SK-N-SH treated with all-trans-retinoic acid at 6 μM for 48 hours (cell line): ENCODE results near the gene SORCS1.
A peak's percentile ranks its signal among the peaks of the same experiment; 100 is the strongest.

Experiments
- ATAC-seq: fragments of 200-7000 bp; cut with Tn5 transposase; 3 replicates; pipeline ENCODE4 v1.9.1; 2020; ENCODE audit warnings: mild to moderate bottlenecking, moderate library complexity
- ARNTL ChIP-seq: fragments of 450-650 bp; formaldehyde crosslinking; IDR thresholded peaks from 2 replicates; pipeline ENCODE4 v1.5.0; 2020; ENCODE audit warnings: low read depth, mild to moderate bottlenecking, moderate library complexity, borderline replicate concordance
- BACH2 ChIP-seq: fragments of 250-450 bp; sonication (Bioruptor Pico); IDR thresholded peaks from 2 replicates; pipeline ENCODE4 v1.9.0; 2021; ENCODE audit warnings: mild to moderate bottlenecking, borderline replicate concordance
- ESRRG ChIP-seq: fragments of 250-450 bp; sonication (Bioruptor Pico); IDR thresholded peaks from 2 replicates; pipeline ENCODE4 v1.6.1; 2021; ENCODE audit warnings: mild to moderate bottlenecking
- GLIS3 ChIP-seq: fragments of 250-450 bp; sonication (Bioruptor Pico); IDR thresholded peaks from 2 replicates; pipeline ENCODE4 v1.5.0; 2020; ENCODE audit warnings: mild to moderate bottlenecking, moderate library complexity
- ISL1 ChIP-seq: fragments of 250-450 bp; sonication (Bioruptor Pico); IDR thresholded peaks from 2 replicates; pipeline ENCODE4 v2.1.2; 2022; ENCODE audit warnings: mild to moderate bottlenecking, moderate library complexity
- OSR1 ChIP-seq: fragments of 250-450 bp; sonication (Bioruptor Pico); IDR thresholded peaks from 2 replicates; pipeline ENCODE4 v1.8.0; 2022; ENCODE audit warnings: moderate library complexity, mild to moderate bottlenecking, inconsistent platforms
- PPARA ChIP-seq: fragments of 250-450 bp; sonication (Bioruptor Pico); IDR thresholded peaks from 2 replicates; pipeline ENCODE4 v1.5.0; 2020; ENCODE audit warnings: mild to moderate bottlenecking, borderline replicate concordance
- RARB ChIP-seq: fragments of 250-450 bp; sonication (Bioruptor Pico); IDR thresholded peaks from 2 replicates; pipeline ENCODE4 v1.8.0; 2021; ENCODE audit warnings: mild to moderate bottlenecking, moderate library complexity
- SNAI2 ChIP-seq: fragments of 250-450 bp; sonication (Bioruptor Pico); IDR thresholded peaks from 2 replicates; pipeline ENCODE4 v1.5.0; 2020; ENCODE audit warnings: mild to moderate bottlenecking, moderate library complexity
- TCF4 ChIP-seq: fragments of 250-450 bp; sonication (Bioruptor Pico); IDR thresholded peaks from 2 replicates; pipeline ENCODE4 v1.8.0; 2021; ENCODE audit warnings: mild to moderate bottlenecking, moderate library complexity, borderline replicate concordance
- TOX ChIP-seq: fragments of 250-450 bp; sonication (Bioruptor Pico); IDR thresholded peaks from 2 replicates; pipeline ENCODE4 v1.8.0; 2021; ENCODE audit warnings: mild to moderate bottlenecking, moderate library complexity, borderline replicate concordance
- ZC3H10 ChIP-seq: fragments of 250-450 bp; sonication (Bioruptor Pico); IDR thresholded peaks from 2 replicates; pipeline ENCODE4 v1.5.1; 2021; ENCODE audit warnings: mild to moderate bottlenecking, moderate library complexity
- ZFP3 ChIP-seq: fragments of 250-450 bp; sonication (Bioruptor Pico); IDR thresholded peaks from 2 replicates; pipeline ENCODE4 v1.5.0; 2020; ENCODE audit warnings: mild to moderate bottlenecking, moderate library complexity
- ZFP30 ChIP-seq: fragments of 450-650 bp; formaldehyde crosslinking; IDR thresholded peaks from 2 replicates; pipeline ENCODE4 v1.5.0; 2022; ENCODE audit warnings: mild to moderate bottlenecking, moderate library complexity
- ZNF565 ChIP-seq: fragments of 450-650 bp; formaldehyde crosslinking; conservative IDR thresholded peaks from 2 replicates; pipeline ENCODE4 v1.5.0; 2020; ENCODE audit warnings: low read depth, mild to moderate bottlenecking, moderate library complexity
- ZNF70 ChIP-seq: fragments of 450-650 bp; formaldehyde crosslinking; IDR thresholded peaks from 2 replicates; pipeline ENCODE4 v1.5.0; 2020; ENCODE audit warnings: mild to moderate bottlenecking, moderate library complexity
- ZNF8 ChIP-seq: fragments of 450-650 bp; formaldehyde crosslinking; IDR thresholded peaks from 2 replicates; pipeline ENCODE4 v1.5.0; 2020; ENCODE audit warnings: mild to moderate bottlenecking, moderate library complexity
- TF ChIP-seq, protein P1 (sequence below): fragments of 250-450 bp; sonication (Bioruptor Pico); IDR thresholded peaks from 2 replicates; pipeline ENCODE4 v1.5.1; 2020; ENCODE audit warnings: low read depth, mild to moderate bottlenecking, moderate library complexity
- TF ChIP-seq, protein P2 (sequence below): fragments of 250-450 bp; sonication (Bioruptor Pico); IDR thresholded peaks from 2 replicates; pipeline ENCODE4 v1.8.0; 2020; ENCODE audit warnings: mild to moderate bottlenecking, moderate library complexity, borderline replicate concordance
- TF ChIP-seq, protein P3 (sequence below): fragments of 250-450 bp; sonication (Bioruptor Pico); IDR thresholded peaks from 2 replicates; pipeline ENCODE4 v1.8.0; 2021; ENCODE audit warnings: low read depth, mild to moderate bottlenecking, moderate library complexity, borderline replicate concordance
- TF ChIP-seq, protein P4 (sequence below): fragments of 250-450 bp; sonication (Bioruptor Pico); IDR thresholded peaks from 2 replicates; pipeline ENCODE4 v1.5.1; 2021; ENCODE audit warnings: mild to moderate bottlenecking, moderate library complexity

Gene SORCS1

DNA sequence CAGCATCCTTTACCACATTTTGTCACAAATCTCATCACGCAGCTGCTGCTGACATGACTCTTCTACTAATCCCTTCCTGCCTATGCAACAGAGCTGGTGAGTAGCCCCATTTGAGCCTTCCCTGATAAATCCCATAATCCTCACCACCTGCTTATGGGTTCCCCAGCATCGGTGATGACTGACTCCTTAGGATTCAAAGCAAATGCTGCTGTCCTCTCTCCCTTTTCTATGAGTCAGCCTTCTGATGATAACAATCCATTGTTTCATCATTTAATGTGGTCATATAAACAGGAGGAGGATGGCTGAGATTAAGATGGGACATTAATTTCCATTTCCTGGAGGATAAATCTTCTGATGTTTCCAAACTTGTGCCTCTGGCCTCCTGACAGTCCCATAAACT is 73.4 kb downstream of the SORCS1 start (continued):
- TF ChIP-seq, protein P1, sequence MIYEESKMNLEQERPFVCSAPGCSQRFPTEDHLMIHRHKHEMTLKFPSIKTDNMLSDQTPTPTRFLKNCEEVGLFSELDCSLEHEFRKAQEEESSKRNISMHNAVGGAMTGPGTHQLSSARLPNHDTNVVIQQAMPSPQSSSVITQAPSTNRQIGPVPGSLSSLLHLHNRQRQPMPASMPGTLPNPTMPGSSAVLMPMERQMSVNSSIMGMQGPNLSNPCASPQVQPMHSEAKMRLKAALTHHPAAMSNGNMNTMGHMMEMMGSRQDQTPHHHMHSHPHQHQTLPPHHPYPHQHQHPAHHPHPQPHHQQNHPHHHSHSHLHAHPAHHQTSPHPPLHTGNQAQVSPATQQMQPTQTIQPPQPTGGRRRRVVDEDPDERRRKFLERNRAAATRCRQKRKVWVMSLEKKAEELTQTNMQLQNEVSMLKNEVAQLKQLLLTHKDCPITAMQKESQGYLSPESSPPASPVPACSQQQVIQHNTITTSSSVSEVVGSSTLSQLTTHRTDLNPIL (CRISPR knock-in tag): peak; percentile 13; the same call in 1 of the 2 replicates
- TF ChIP-seq SNAI2 (CRISPR knock-in tag): no peak
- TF ChIP-seq ESRRG (CRISPR knock-in tag): no peak
- no peak for TF ChIP-seq RARB (CRISPR knock-in tag)
- TF ChIP-seq, protein P2, sequence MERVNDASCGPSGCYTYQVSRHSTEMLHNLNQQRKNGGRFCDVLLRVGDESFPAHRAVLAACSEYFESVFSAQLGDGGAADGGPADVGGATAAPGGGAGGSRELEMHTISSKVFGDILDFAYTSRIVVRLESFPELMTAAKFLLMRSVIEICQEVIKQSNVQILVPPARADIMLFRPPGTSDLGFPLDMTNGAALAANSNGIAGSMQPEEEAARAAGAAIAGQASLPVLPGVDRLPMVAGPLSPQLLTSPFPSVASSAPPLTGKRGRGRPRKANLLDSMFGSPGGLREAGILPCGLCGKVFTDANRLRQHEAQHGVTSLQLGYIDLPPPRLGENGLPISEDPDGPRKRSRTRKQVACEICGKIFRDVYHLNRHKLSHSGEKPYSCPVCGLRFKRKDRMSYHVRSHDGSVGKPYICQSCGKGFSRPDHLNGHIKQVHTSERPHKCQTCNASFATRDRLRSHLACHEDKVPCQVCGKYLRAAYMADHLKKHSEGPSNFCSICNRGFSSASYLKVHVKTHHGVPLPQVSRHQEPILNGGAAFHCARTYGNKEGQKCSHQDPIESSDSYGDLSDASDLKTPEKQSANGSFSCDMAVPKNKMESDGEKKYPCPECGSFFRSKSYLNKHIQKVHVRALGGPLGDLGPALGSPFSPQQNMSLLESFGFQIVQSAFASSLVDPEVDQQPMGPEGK (CRISPR knock-in tag): no peak
- TF ChIP-seq ZFP3 (CRISPR knock-in tag): no peak
- no peak for TF ChIP-seq ZC3H10 (CRISPR knock-in tag)
- TF ChIP-seq ISL1 (CRISPR knock-in tag): peak; percentile 48

DNA sequence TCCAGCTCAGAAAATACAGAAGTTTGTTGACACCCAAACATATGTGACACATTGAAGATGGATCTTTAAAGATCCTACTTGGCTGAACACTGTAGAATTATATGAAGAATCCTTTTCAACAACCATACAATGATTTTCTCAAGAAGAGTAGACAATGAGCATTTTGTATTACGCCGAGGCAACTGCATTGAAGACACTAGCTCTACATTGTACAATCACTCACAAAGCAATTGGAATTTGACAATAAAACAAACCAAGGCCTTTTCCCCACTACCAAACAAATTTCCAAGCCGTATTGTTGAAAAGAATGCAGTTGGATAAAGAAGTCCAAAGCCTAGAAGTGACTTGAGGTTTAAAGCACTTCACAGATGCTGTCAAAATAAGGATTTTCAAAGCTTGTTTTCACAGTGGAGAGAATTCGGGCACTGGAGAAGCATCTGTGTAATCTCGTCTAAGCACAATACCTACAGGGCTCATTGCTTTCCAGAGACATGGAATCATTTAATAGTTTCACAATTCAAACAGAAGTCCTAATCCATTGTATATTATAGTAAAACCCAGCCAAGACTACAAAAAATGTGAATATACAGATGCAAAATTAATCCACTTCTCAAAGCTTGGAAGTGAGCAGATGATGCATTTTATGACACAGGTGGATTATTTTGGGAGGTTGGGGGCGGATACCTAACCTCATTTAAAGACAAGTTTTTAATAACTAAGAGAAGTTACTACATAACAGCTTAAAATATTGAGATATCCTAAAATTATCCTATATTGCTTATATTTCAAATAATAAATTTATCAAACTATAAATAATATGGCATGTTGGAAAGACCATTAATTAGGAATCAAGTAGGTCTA is 78.6 kb downstream of the SORCS1 start:
- TF ChIP-seq TCF4 (no peak), ZNF70 (CRISPR knock-in tag) (no peak), BACH2 (no peak), ESRRG (CRISPR knock-in tag) (no peak), TOX (no peak), PPARA (CRISPR knock-in tag) (no peak), ZNF8 (CRISPR knock-in tag) (no peak), GLIS3 (CRISPR knock-in tag) (no peak), ZC3H10 (CRISPR knock-in tag) (no peak), ARNTL (CRISPR knock-in tag) (no peak), ZFP3 (CRISPR knock-in tag) (no peak), OSR1 (CRISPR knock-in tag) (no peak), ZFP30 (CRISPR knock-in tag) (no peak), SNAI2 (CRISPR knock-in tag) (no peak), ZNF565 (CRISPR knock-in tag) (no peak), ISL1 (CRISPR knock-in tag) (no peak)
- TF ChIP-seq, protein P3, sequence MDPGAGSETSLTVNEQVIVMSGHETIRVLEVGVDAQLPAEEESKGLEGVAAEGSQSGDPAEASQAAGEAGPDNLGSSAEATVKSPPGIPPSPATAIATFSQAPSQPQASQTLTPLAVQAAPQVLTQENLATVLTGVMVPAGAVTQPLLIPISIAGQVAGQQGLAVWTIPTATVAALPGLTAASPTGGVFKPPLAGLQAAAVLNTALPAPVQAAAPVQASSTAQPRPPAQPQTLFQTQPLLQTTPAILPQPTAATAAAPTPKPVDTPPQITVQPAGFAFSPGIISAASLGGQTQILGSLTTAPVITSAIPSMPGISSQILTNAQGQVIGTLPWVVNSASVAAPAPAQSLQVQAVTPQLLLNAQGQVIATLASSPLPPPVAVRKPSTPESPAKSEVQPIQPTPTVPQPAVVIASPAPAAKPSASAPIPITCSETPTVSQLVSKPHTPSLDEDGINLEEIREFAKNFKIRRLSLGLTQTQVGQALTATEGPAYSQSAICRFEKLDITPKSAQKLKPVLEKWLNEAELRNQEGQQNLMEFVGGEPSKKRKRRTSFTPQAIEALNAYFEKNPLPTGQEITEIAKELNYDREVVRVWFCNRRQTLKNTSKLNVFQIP (CRISPR knock-in tag): no peak
- TF ChIP-seq, protein P4, sequence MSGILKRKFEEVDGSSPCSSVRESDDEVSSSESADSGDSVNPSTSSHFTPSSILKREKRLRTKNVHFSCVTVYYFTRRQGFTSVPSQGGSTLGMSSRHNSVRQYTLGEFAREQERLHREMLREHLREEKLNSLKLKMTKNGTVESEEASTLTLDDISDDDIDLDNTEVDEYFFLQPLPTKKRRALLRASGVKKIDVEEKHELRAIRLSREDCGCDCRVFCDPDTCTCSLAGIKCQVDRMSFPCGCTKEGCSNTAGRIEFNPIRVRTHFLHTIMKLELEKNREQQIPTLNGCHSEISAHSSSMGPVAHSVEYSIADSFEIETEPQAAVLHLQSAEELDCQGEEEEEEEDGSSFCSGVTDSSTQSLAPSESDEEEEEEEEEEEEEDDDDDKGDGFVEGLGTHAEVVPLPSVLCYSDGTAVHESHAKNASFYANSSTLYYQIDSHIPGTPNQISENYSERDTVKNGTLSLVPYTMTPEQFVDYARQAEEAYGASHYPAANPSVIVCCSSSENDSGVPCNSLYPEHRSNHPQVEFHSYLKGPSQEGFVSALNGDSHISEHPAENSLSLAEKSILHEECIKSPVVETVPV (CRISPR knock-in tag): no peak
- ATAC-seq: no peak

DNA sequence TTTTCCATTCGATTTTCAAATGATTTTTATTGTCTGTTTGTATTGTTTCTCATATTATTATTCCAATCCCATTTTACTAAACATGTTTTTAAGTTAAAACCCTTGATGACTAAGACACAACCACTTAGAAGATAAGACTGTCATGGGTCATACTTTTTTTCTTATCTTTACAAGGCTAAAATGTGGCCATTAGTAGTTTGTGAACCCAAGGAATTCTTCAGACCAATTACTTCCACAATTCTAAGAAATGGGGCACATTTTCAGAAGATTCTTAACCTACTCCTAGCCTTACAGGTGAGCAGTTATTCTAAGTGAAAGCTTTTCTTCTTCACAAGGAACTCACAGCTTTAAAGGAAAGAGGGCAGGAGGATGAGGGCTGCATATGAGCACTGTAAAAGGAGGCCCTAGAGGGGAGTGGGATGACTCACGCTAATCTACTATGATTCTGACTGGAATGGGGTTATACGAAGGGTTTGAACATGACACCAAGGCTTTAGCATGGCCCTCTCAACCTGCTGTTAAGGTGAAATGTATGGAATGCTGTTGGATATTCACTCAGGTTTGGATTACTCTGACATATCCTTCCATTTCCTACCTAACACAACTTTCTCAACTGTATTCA is 81.0 kb downstream of the SORCS1 start:
- no peak for ATAC-seq
- no peak for TF ChIP-seq TCF4
- TF ChIP-seq ZNF8 (CRISPR knock-in tag): no peak
- no peak for TF ChIP-seq TOX
- TF ChIP-seq, protein P1 (CRISPR knock-in tag): no peak
- no peak for TF ChIP-seq GLIS3 (CRISPR knock-in tag)
- TF ChIP-seq BACH2: no peak
- no peak for TF ChIP-seq ZC3H10 (CRISPR knock-in tag)
- no peak for TF ChIP-seq ZFP30 (CRISPR knock-in tag)
- TF ChIP-seq ESRRG (CRISPR knock-in tag): no peak
- no peak for TF ChIP-seq OSR1 (CRISPR knock-in tag)
- TF ChIP-seq ZFP3 (CRISPR knock-in tag): no peak
- no peak for TF ChIP-seq SNAI2 (CRISPR knock-in tag)
